ENCODE data around the gene KLC1. TPM values are rescaled to one million over a fixed set of nuclear protein-coding genes. Genes with fewer than 3 reads are reported as not detected.

The KLC1 gene
- total and polyA plus RNA-seq, 7 donors, result 86.4 to 256 (median 150) TPM

DNA sequence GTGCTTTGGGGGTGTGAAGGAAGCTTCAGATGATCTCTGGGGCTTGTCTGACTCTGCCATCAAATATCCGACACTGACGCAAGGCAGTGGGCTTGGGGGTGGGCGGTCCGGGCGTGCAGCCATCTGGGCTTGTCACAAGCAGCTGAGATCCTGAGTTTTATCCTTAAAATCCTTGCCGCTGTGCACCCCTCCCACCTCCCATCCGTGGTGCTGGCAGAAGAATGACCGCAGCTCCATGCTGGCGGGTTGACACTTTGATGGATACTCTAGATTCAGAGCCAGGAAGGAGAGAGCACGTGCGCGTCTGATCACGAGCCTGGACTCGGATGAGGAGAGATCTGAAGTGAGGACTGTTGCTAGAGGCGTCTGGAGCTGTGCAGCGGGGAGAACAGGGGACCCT lies 89.6 kb downstream of the KLC1 start:
- Histone ChIP-seq H3K4me1 (peaks cover 61% of the 10 kb centered on the region), H3K27ac (no peak overlapping the region)
- DNase-seq, result peak in 1 of 2 donors; percentile 53

DNA sequence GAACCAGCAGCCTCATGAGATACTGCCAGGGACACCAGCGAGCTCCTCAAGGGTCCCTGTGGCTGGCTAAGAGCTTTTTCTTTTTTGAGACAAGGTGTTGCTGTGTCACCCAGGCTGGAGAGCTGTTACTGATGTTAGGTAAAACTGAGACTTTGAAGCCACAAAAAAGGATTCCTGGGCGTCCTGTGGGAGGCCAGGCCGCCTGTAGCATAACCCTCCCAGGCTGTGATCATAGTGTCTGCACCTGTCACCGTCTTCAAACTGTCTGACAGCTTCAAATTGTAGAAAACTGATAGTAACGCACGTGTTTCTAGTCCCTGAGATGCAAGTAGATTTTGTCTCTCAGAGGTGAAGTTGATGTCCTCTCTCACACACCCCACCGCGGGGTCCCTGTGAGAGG lies 90.7 kb downstream of the KLC1 start:
- peak overlapping the region; percentile 71 for H3K27ac ChIP-seq
- TF ChIP-seq, protein P1, sequence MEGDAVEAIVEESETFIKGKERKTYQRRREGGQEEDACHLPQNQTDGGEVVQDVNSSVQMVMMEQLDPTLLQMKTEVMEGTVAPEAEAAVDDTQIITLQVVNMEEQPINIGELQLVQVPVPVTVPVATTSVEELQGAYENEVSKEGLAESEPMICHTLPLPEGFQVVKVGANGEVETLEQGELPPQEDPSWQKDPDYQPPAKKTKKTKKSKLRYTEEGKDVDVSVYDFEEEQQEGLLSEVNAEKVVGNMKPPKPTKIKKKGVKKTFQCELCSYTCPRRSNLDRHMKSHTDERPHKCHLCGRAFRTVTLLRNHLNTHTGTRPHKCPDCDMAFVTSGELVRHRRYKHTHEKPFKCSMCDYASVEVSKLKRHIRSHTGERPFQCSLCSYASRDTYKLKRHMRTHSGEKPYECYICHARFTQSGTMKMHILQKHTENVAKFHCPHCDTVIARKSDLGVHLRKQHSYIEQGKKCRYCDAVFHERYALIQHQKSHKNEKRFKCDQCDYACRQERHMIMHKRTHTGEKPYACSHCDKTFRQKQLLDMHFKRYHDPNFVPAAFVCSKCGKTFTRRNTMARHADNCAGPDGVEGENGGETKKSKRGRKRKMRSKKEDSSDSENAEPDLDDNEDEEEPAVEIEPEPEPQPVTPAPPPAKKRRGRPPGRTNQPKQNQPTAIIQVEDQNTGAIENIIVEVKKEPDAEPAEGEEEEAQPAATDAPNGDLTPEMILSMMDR (IDR thresholded peaks at IDR 0.05), result no peak
- WGBS, 3 donors, result 45 to 71% (median 49%) methylated on average over 8 of the region's 8 CpGs
- no peaks in the 10 kb centered on the region for H3K27me3 ChIP-seq (ENCODE audit: insufficient read depth in 3 of 3, low read length in 2 of 3)
- no peak overlapping the region for H3K4me3 ChIP-seq
- intact Hi-C loops (cut with DNase I), result no loop called here
- no peak for ATAC-seq
- H3K36me3 ChIP-seq (ENCODE audit: insufficient read depth in 1 of 2, low read depth in 1 of 2), result no peaks in the 10 kb centered on the region
- no peaks in the 10 kb centered on the region for H3K9me3 ChIP-seq
- H3K4me1 ChIP-seq, result peaks cover 72% of the 10 kb centered on the region
- DNase-seq, result no peak

More for the DNA sequence above, 89.6 kb downstream of the KLC1 start:
- TF ChIP-seq, protein P1 (IDR thresholded peaks at IDR 0.05), result no peak
- Histone ChIP-seq H3K36me3 (ENCODE audit: insufficient read depth in 1 of 2, low read depth in 1 of 2) (no peaks in the 10 kb centered on the region), H3K9me3 (no peaks in the 10 kb centered on the region), H3K4me3 (no peak overlapping the region), H3K27me3 (ENCODE audit: insufficient read depth in 3 of 3, low read length in 2 of 3) (no peaks in the 10 kb centered on the region)
- no peak for ATAC-seq
- WGBS, 3 donors, result 53 to 66% (median 62%) methylated on average over 16 of the region's 16 CpGs
- intact Hi-C loops (cut with DNase I), result no loop called here

DNA sequence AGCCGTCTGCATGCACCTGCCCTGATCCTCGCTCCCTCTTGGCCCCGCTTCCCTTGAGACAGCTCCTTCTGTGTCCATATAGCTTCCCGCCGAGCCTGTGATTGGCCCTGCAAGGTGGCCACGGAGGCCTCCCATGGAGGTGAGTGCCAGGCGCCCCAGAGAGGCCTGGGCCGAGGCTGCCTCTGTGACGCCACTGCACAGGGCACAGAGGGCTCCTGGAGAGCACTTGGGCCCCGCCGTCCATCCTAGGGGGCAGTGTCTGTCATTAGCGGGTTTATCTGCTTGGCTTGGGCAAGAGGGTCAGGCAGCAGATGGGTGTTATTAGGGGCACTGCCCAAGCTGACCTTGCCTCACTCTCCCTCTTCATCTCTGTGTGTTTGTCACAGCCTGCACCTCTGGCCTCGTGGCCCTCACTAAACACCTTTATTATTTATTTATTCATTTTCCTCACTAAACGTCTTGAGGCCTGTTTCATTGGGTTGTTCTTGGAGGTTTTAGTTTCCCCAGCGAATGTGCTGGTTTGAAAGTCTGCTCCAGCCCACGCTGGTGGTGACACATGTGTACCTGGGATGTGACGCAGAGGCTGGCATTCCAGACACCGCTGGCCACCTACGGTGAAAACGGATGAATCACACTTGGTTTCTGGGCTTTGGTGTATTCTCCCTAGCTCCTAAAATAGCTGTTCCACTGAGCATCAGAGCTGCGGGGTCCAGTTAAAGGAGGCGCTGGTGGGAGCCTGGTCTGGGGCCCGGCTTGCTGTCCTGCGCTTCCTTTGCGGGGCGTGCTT lies 92.5 kb downstream of the KLC1 start:
- Histone ChIP-seq H3K27me3 (ENCODE audit: insufficient read depth in 3 of 3, low read length in 2 of 3) (no peaks in the 10 kb centered on the region), H3K4me1 (peaks cover 73% of the 10 kb centered on the region), H3K36me3 (ENCODE audit: insufficient read depth in 1 of 2, low read depth in 1 of 2) (peaks cover 0 to 8% of the 10 kb centered on the region in 2 donors), H3K4me3 (no peak overlapping the region), H3K27ac (peak overlapping the region; percentile 50), H3K9me3 (no peaks in the 10 kb centered on the region)
- ATAC-seq, result peak in 3 of 4 donors; percentile 57 to 79 (median 75)
- 83 to 90% (median 83%) methylated on average over 26 of the region's 26 CpGs for WGBS, 3 donors
- TF ChIP-seq, protein P1 (IDR thresholded peaks at IDR 0.05), result no peak
- peak in 1 of 2 donors; percentile 61 for DNase-seq
- intact Hi-C loops (cut with DNase I), result no loop called here

DNA sequence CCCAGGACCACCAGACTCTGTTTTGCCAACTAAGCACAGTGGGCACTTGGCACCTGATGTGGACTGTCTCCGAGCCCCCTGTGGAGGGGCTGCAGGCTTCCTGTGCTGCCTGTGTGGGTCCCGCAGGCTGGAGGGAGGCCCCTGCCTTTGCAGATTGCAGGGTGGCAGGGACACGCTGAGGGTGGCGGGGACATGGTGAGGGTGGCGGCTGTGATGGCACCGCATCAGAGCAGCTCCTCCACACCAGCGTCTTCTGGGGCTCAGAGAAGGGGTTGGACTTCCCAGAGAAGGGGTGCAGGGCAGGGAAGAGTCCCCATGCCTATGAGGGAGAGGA lies 94.7 kb downstream of the KLC1 start:
- Histone ChIP-seq H3K4me1 (peaks cover 60% of the 10 kb centered on the region), H3K4me3 (no peak overlapping the region), H3K27ac (peak overlapping the region; percentile 55), H3K36me3 (ENCODE audit: insufficient read depth in 1 of 2, low read depth in 1 of 2) (peaks cover 0 to 20% of the 10 kb centered on the region in 2 donors), H3K9me3 (no peaks in the 10 kb centered on the region), H3K27me3 (ENCODE audit: insufficient read depth in 3 of 3, low read length in 2 of 3) (no peaks in the 10 kb centered on the region)
- DNase-seq (no peak), ATAC-seq (no peak)
- 68 to 86% (median 68%) methylated on average over 7 of the region's 7 CpGs for WGBS, 3 donors
- intact Hi-C loops (cut with DNase I), result no loop called here
- TF ChIP-seq, protein P1 (IDR thresholded peaks at IDR 0.05), result no peak
